HEK293 (cell line): ENCODE results near the gene METAP1D.
A peak's percentile ranks its signal among the peaks of the same experiment; 100 is the strongest.

ENCODE experiments used
- BCL11B ChIP-seq: fragments of 450-650 bp; formaldehyde crosslinking; IDR thresholded peaks from 2 replicates; pipeline ENCODE4 v1.5.1; 2016; ENCODE audit warnings: low read depth, missing biosample characterization, missing genetic modification characterization
- IKZF3 ChIP-seq: fragments of 450-650 bp; IDR thresholded peaks from 2 replicates; pipeline ENCODE4 v1.5.0; 2018; ENCODE audit warnings: missing biosample characterization, mild to moderate bottlenecking, missing genetic modification characterization, moderate library complexity
- PATZ1 ChIP-seq: fragments of 450-650 bp; formaldehyde crosslinking; IDR thresholded peaks from 2 replicates; pipeline ENCODE4 v1.5.1; 2016; ENCODE audit warnings: missing biosample characterization, missing genetic modification characterization
- PRDM4 ChIP-seq: fragments of 450-650 bp; formaldehyde crosslinking; IDR thresholded peaks from 2 replicates; pipeline ENCODE4 v1.5.1; 2017; ENCODE audit warnings: missing biosample characterization, missing genetic modification characterization
- REST ChIP-seq: fragments of 450-650 bp; formaldehyde crosslinking; IDR thresholded peaks from 2 replicates; pipeline ENCODE4 v1.5.1; 2016; ENCODE audit warnings: missing biosample characterization, missing genetic modification characterization
- YY1 ChIP-seq: fragments of 450-650 bp; formaldehyde crosslinking; IDR thresholded peaks from 2 replicates; pipeline ENCODE4 v1.5.1; 2018; ENCODE audit warnings: missing biosample characterization, missing genetic modification characterization
- ZBTB1 ChIP-seq: fragments of 450-650 bp; formaldehyde crosslinking; IDR thresholded peaks from 2 replicates; pipeline ENCODE4 v1.5.1; 2016; ENCODE audit warnings: missing biosample characterization, missing genetic modification characterization
- ZBTB11 ChIP-seq: fragments of 450-650 bp; formaldehyde crosslinking; conservative IDR thresholded peaks from 2 replicates; pipeline ENCODE4 v1.5.1; 2016; ENCODE audit warnings: low read depth, missing biosample characterization, missing genetic modification characterization
- ZBTB21 ChIP-seq: fragments of 450-650 bp; formaldehyde crosslinking; IDR thresholded peaks from 2 replicates; pipeline ENCODE4 v1.5.1; 2017; ENCODE audit warnings: missing biosample characterization, missing genetic modification characterization
- ZBTB26 ChIP-seq: fragments of 450-650 bp; formaldehyde crosslinking; optimal IDR thresholded peaks from 2 replicates; pipeline ENCODE3; 2016; ENCODE audit warnings: missing biosample characterization, mild to moderate bottlenecking, missing genetic modification characterization
- ZBTB44 ChIP-seq: fragments of 450-650 bp; IDR thresholded peaks from 2 replicates; pipeline ENCODE4 v1.5.1; 2018; ENCODE audit warnings: missing biosample characterization, mild to moderate bottlenecking, missing genetic modification characterization
- ZBTB48 ChIP-seq: fragments of 450-650 bp; formaldehyde crosslinking; IDR thresholded peaks from 2 replicates; pipeline ENCODE4 v1.5.1; 2016; ENCODE audit warnings: missing biosample characterization, missing genetic modification characterization
- ZFHX2 ChIP-seq: fragments of 450-650 bp; formaldehyde crosslinking; conservative IDR thresholded peaks from 2 replicates; pipeline ENCODE4 v1.5.1; 2016; ENCODE audit warnings: missing biosample characterization, missing genetic modification characterization
- ZNF132 ChIP-seq: fragments of 450-650 bp; formaldehyde crosslinking; IDR thresholded peaks from 2 replicates; pipeline ENCODE4 v1.5.1; 2017; ENCODE audit warnings: missing biosample characterization, missing genetic modification characterization, borderline replicate concordance
- ZNF169 ChIP-seq: fragments of 450-650 bp; formaldehyde crosslinking; IDR thresholded peaks from 2 replicates; pipeline ENCODE4 v1.5.1; 2016; ENCODE audit warnings: missing biosample characterization, missing genetic modification characterization
- ZNF354C ChIP-seq: fragments of 450-650 bp; formaldehyde crosslinking; IDR thresholded peaks from 2 replicates; pipeline ENCODE4 v1.5.1; 2016; ENCODE audit warnings: missing biosample characterization, missing genetic modification characterization, low read depth, borderline replicate concordance
- ZNF37A ChIP-seq: fragments of 450-650 bp; IDR thresholded peaks from 2 replicates; pipeline ENCODE4 v1.5.1; 2018; ENCODE audit warnings: missing biosample characterization, missing genetic modification characterization
- ZNF423 ChIP-seq: fragments of 450-650 bp; formaldehyde crosslinking; IDR thresholded peaks from 2 replicates; pipeline ENCODE4 v1.5.1; 2016; ENCODE audit warnings: missing biosample characterization, missing genetic modification characterization
- ZNF514 ChIP-seq: fragments of 450-650 bp; formaldehyde crosslinking; IDR thresholded peaks from 2 replicates; pipeline ENCODE4 v1.5.1; 2016; ENCODE audit warnings: missing biosample characterization, missing genetic modification characterization
- ZNF585B ChIP-seq: fragments of 450-650 bp; formaldehyde crosslinking; IDR thresholded peaks from 2 replicates; pipeline ENCODE4 v1.5.1; 2016; ENCODE audit warnings: missing biosample characterization, missing genetic modification characterization
- ZNF670 ChIP-seq: fragments of 450-650 bp; formaldehyde crosslinking; IDR thresholded peaks from 2 replicates; pipeline ENCODE4 v1.5.1; 2016; ENCODE audit warnings: missing biosample characterization, missing genetic modification characterization, low read depth
- ZSCAN16 ChIP-seq: fragments of 450-650 bp; formaldehyde crosslinking; IDR thresholded peaks from 2 replicates; pipeline ENCODE4 v1.5.1; 2016; ENCODE audit warnings: missing biosample characterization, missing genetic modification characterization
- ZSCAN23 ChIP-seq: fragments of 450-650 bp; formaldehyde crosslinking; IDR thresholded peaks from 2 replicates; pipeline ENCODE4 v1.5.1; 2016; ENCODE audit warnings: missing biosample characterization, missing genetic modification characterization

Gene METAP1D

GRCh38 chr2:172096626-172097547, 97.1 kb downstream of the METAP1D start (continued):
- TF ChIP-seq ZBTB21 (tag by site-specific recombination) (peak; percentile 28; the same call in 1 of the 2 replicates), REST (peak; percentile 29; the same call in 1 of the 2 replicates), ZNF423 (tag by site-specific recombination) (peak; percentile 99), ZBTB11 (peak; percentile 28; the same call in 1 of the 2 replicates), ZNF670 (no peak), ZNF37A (no peak), ZBTB26 (tag by site-specific recombination) (peak; percentile 91), PRDM4 (tag by site-specific recombination) (peak; percentile 48), ZBTB48 (tag by site-specific recombination) (peak; percentile 93), ZNF132 (tag by site-specific recombination) (no peak), BCL11B (tag by site-specific recombination) (peak; percentile 22; the same call in 1 of the 2 replicates), ZBTB44 (peak; percentile 64), ZBTB1 (tag by site-specific recombination) (no peak), IKZF3 (tag by site-specific recombination) (peak; percentile 96), ZFHX2 (tag by site-specific recombination) (peak; percentile 95), ZSCAN16 (no peak), ZNF354C (tag by site-specific recombination) (no peak), ZNF585B (no peak), PATZ1 (peak; percentile 97), ZNF514 (tag by site-specific recombination) (no peak), ZNF169 (tag by site-specific recombination) (no peak), ZSCAN23 (tag by site-specific recombination) (no peak), YY1 (tag by site-specific recombination) (no peak)
